ENCODE measurements around the gene MYO1B. TPM values are rescaled to one million over a fixed set of nuclear protein-coding genes. Genes with fewer than 3 reads are reported as not detected.

MYO1B gene
- total and polyA plus RNA-seq, 2 donors (not counting 1 experiment from before 2014, with no cell fraction given) = 151 to 194 TPM

DNA sequence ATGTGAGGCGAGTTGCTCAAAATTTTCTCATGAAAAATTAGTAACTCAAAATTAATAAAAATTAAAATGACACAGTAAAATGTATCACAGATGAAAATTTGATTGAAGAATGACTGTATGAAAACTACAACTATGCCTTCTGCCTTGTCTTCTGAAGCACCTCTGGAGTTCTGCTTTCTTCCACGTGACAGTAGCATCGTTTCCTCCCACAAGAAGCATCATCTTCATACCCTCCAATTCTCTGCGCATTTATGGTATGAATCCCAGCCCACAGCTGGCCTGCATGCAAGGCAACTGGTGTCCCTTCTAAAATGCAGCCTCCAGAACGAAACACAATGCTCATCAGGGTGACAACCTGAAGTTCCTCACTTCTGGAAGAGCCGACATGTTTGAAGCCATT, 189.9 kb downstream of the MYO1B start:
- no peak overlapping the region for H3K9ac ChIP-seq (ENCODE audit: insufficient read depth, low read length)
- H3K27ac ChIP-seq (ENCODE audit: insufficient read depth, low read length) = no peak overlapping the region
- H3K36me3 ChIP-seq (ENCODE audit: control insufficient read depth, insufficient read depth, low read length) = no peaks in the 10 kb centered on the region
- no peak overlapping the region for H2AFZ ChIP-seq (ENCODE audit: low read length)
- no peaks in the 10 kb centered on the region for H3K27me3 ChIP-seq (ENCODE audit: control insufficient read depth, insufficient read depth, low read length)
- TF ChIP-seq EZH2 (IDR thresholded peaks at IDR 0.05; ENCODE audit: low read length, missing control alignments) = no peak
- TF ChIP-seq, protein P1, sequence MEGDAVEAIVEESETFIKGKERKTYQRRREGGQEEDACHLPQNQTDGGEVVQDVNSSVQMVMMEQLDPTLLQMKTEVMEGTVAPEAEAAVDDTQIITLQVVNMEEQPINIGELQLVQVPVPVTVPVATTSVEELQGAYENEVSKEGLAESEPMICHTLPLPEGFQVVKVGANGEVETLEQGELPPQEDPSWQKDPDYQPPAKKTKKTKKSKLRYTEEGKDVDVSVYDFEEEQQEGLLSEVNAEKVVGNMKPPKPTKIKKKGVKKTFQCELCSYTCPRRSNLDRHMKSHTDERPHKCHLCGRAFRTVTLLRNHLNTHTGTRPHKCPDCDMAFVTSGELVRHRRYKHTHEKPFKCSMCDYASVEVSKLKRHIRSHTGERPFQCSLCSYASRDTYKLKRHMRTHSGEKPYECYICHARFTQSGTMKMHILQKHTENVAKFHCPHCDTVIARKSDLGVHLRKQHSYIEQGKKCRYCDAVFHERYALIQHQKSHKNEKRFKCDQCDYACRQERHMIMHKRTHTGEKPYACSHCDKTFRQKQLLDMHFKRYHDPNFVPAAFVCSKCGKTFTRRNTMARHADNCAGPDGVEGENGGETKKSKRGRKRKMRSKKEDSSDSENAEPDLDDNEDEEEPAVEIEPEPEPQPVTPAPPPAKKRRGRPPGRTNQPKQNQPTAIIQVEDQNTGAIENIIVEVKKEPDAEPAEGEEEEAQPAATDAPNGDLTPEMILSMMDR (conservative IDR thresholded peaks at IDR 0.05 in 1 of 2, IDR thresholded peaks at IDR 0.05 in 1 of 2; ENCODE audit: low read depth in 1 of 2, low read length in 2 of 2) = no peak
- H3K4me1 ChIP-seq (ENCODE audit: control insufficient read depth, extremely low read depth, insufficient read depth, low read length) = no peaks in the 10 kb centered on the region
- H3K4me2 ChIP-seq (ENCODE audit: extremely low read depth, insufficient read depth, low read length) = no peak overlapping the region
- no peaks in the 10 kb centered on the region for H3K9me3 ChIP-seq (ENCODE audit: control insufficient read depth, insufficient read depth, low read depth, low read length)
- no peaks in the 10 kb centered on the region for H4K20me1 ChIP-seq (ENCODE audit: control insufficient read depth, extremely low read depth, insufficient read depth, low read length)
- no peak for DNase-seq (ENCODE audit: low read depth in 2 of 2)
- H3K79me2 ChIP-seq (ENCODE audit: control insufficient read depth, insufficient read depth, low read length) = no peaks in the 10 kb centered on the region
- no peak overlapping the region for H3K4me3 ChIP-seq (replicated peaks in 1 of 4; ENCODE audit: control extremely low read depth in 1 of 4, insufficient read depth in 1 of 4, low read depth in 3 of 4, low read length in 4 of 4)

DNA sequence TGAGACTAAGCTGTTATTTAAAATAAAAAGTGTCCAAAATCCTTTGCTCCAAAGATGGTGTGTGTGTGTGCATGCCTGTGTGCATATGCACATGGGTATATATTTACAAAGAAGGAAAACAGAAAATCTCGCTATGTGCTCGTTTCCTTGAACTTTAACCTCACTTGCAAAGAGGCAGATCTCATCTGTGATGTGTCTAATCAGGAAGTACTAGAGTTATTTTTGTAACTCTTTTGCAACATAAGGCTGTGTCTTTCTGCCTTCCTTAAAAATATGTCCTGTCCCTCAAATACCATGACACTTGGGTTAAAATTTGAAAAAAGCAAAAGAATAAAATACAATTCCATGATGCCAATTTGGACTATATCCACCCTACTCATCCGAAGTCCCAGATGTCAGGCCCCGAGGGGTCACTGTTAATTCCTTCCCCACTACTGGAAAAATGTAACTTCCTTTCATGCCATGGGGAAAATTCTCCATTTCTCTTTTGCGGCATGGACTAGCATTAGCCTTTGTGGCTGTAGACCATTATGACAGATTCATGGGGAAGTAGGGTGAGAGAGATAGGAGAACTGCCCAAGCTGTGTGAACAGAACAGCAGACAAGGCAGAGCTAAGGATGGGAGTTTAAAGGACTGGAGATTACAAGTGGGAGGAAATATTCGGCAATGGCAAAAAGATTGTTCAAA, 191.3 kb downstream of the MYO1B start:
- Histone ChIP-seq H2AFZ (ENCODE audit: low read length) (no peak overlapping the region), H3K79me2 (ENCODE audit: control insufficient read depth, insufficient read depth, low read length) (no peaks in the 10 kb centered on the region), H3K4me3 (replicated peaks in 1 of 4; ENCODE audit: control extremely low read depth in 1 of 4, insufficient read depth in 1 of 4, low read depth in 3 of 4, low read length in 4 of 4) (no peak overlapping the region), H3K36me3 (ENCODE audit: control insufficient read depth, insufficient read depth, low read length) (no peaks in the 10 kb centered on the region), H3K4me2 (ENCODE audit: extremely low read depth, insufficient read depth, low read length) (no peak overlapping the region), H3K9me3 (ENCODE audit: control insufficient read depth, insufficient read depth, low read depth, low read length) (no peaks in the 10 kb centered on the region), H4K20me1 (ENCODE audit: control insufficient read depth, extremely low read depth, insufficient read depth, low read length) (no peaks in the 10 kb centered on the region), H3K27ac (ENCODE audit: insufficient read depth, low read length) (no peak overlapping the region), H3K27me3 (ENCODE audit: control insufficient read depth, insufficient read depth, low read length) (no peaks in the 10 kb centered on the region), H3K9ac (ENCODE audit: insufficient read depth, low read length) (no peak overlapping the region), H3K4me1 (ENCODE audit: control insufficient read depth, extremely low read depth, insufficient read depth, low read length) (no peaks in the 10 kb centered on the region)
- TF ChIP-seq, protein P1 (conservative IDR thresholded peaks at IDR 0.05 in 1 of 2, IDR thresholded peaks at IDR 0.05 in 1 of 2; ENCODE audit: low read depth in 1 of 2, low read length in 2 of 2) = no peak
- no peak for TF ChIP-seq EZH2 (IDR thresholded peaks at IDR 0.05; ENCODE audit: low read length, missing control alignments)
- no peak for DNase-seq (ENCODE audit: low read depth in 2 of 2)

DNA sequence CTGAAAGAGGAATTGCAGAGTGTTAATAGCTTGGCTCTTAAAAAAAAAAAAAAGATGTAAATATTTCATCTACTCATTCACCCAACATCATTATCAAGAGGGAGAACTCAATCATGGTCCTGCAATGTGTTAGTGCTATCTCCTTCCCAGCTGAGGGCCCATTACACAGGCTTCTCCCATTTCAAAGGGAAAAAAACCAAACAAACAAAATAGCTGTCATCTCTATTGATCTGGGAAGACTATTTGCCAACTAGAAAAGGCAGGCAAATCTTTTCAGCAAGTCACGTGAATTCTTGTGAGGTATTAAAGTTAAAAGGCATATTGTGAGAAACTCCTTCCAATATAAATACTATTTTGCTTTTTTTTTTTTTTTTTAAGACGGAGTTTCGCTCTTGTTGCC, 194.3 kb downstream of the MYO1B start:
- TF ChIP-seq, protein P1 (conservative IDR thresholded peaks at IDR 0.05 in 1 of 2, IDR thresholded peaks at IDR 0.05 in 1 of 2; ENCODE audit: low read depth in 1 of 2, low read length in 2 of 2) = no peak
- no peak for TF ChIP-seq EZH2 (IDR thresholded peaks at IDR 0.05; ENCODE audit: low read length, missing control alignments)

More for the DNA sequence above, 194.3 kb downstream of the MYO1B start:
- no peak for DNase-seq (ENCODE audit: low read depth in 2 of 2)
- no peaks in the 10 kb centered on the region for H3K79me2 ChIP-seq (ENCODE audit: control insufficient read depth, insufficient read depth, low read length)
- no peaks in the 10 kb centered on the region for H3K36me3 ChIP-seq (ENCODE audit: control insufficient read depth, insufficient read depth, low read length)
- H2AFZ ChIP-seq (ENCODE audit: low read length) = no peak overlapping the region
- H3K27ac ChIP-seq (ENCODE audit: insufficient read depth, low read length) = no peak overlapping the region
- no peak overlapping the region for H3K9ac ChIP-seq (ENCODE audit: insufficient read depth, low read length)
- no peaks in the 10 kb centered on the region for H3K4me1 ChIP-seq (ENCODE audit: control insufficient read depth, extremely low read depth, insufficient read depth, low read length)
- no peak overlapping the region for H3K4me2 ChIP-seq (ENCODE audit: extremely low read depth, insufficient read depth, low read length)
- H3K9me3 ChIP-seq (ENCODE audit: control insufficient read depth, insufficient read depth, low read depth, low read length) = no peaks in the 10 kb centered on the region
- H3K27me3 ChIP-seq (ENCODE audit: control insufficient read depth, insufficient read depth, low read length) = no peaks in the 10 kb centered on the region
- H4K20me1 ChIP-seq (ENCODE audit: control insufficient read depth, extremely low read depth, insufficient read depth, low read length) = no peaks in the 10 kb centered on the region
- no peak overlapping the region for H3K4me3 ChIP-seq (replicated peaks in 1 of 4; ENCODE audit: control extremely low read depth in 1 of 4, insufficient read depth in 1 of 4, low read depth in 3 of 4, low read length in 4 of 4)

All from fibroblast of lung (primary cell).